OCI-LY1 (cell line): ENCODE results near the gene TJP3.

Experiments
- CTCF ChIP-seq: fragments of 200-600 bp; sonication (generic), shearing (Covaris generic); IDR thresholded peaks from 2 replicates; pipeline ENCODE4 v1.5.1; 2017; ENCODE audit warnings: mild to moderate bottlenecking, antibody characterized with exemption, low read length, moderate library complexity, mixed read lengths
- EZH2 ChIP-seq: fragments of 200-600 bp; sonication (generic), shearing (Covaris generic); IDR thresholded peaks from 2 replicates; pipeline ENCODE4 v1.8.0; 2017; ENCODE audit warnings: borderline replicate concordance, mixed run types, mild to moderate bottlenecking, antibody characterized with exemption, low read length, moderate library complexity, mixed read lengths

DNA sequence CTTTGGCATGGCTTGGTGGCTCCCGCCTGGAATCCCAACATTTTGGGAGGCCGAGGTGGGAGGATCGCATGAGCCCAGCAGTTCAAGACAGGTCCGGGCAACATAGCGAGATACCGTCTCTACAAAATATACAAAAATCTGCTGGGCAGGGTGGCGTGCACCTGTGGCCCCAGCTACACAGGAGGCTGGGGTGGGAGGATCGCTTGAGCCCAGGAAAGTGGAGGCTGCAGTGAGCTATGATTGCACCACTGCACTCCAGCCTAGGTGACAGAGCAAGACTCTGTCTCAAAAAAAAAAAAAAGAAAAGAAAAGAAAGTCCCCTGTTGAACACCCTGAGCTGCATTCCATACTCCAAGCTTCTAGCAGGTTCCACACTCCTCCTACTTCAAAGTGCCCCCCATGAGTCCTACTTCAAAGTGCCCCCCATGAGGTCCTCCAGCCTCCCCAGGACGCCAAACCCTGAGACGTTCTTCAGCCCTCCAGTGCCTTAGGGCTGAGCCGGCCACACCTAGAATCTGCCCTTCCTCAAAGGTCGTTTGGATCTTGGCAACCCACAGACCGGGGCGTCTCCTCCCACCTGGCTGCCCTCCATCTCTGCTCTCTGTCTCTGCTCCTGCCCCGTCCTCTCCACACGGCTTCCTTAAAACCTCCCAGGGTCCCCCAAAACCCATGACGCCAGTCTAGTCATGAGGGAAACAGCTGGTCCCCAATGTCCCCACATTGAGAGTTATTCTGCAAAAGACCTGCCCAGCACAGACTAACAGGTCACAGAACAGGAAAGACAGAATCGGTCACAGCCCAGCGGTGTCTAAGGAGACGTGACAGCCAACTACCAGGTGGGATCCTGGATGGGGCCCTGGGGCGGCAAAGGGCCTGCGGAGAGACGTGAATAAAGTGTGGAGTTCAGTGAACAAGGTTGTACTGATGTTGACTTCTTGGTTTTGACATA is 4.8 kb downstream of the TJP3 start:
- TF ChIP-seq CTCF, result no peak
- no peak for TF ChIP-seq EZH2
